HG03039 (cell line): ENCODE measurements around the gene CNFN.

Experiments used
- ATAC-seq: cut with Tn5 transposase; IDR thresholded peaks from one replicate; pipeline ENCODE4 v1.9.1; 2021; ENCODE audit warnings: mild to moderate bottlenecking, moderate library complexity; ENCODE audit not compliant: unreplicated experiment

The CNFN gene, protein sequence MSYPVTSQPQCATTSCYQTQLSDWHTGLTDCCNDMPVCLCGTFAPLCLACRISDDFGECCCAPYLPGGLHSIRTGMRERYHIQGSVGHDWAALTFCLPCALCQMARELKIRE

DNA sequence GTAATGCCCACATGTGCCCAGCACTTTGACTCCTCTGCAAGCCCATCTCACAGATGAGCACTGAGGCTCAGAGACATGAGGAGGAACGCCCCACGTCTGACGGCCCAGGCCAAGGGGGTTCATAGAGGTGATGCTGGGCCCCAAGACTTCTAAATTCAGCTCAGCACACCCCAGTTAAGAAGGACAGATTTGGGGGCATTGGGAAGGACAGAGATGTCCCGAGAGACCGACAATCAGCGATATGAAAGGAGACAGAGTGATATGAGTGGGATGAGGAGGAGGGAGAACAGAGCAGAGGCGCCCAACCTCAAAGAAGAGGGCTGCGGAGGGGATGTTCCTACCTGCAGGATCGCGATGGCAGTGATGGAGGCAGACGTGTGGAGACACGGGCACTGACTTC is at the start of gene CNFN:
Gene CNFN, minus strand, starts transcription at position 399 of the 400 bp plus-strand sequence. CDS start 1,260 bp downstream, outside the sequence.
- no peak for ATAC-seq

DNA sequence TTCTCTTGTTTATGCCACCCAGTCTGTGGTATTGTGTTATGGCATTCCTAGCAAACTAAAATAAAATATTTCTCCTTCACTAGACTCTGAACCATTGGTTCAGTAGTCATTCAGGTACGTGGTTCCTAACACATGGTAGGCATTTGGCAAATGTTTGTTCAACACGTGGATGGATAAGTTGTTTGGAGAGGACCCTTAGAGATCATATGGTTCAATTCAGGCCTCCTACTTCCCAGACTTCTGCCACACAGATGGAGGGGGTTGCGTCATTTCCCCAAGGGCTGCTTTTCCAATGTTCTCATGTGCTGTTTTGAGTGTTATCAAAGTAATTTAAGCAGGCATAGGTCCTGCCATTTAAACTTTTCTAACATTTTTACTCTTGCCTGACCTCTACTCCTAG is 45.9 kb upstream of the CNFN start:
- ATAC-seq = no peak

GRCh38 chr19:42435316-42435715 is 45.2 kb upstream of the CNFN start:
- no peak for ATAC-seq

GRCh38 chr19:42433503-42434260 is 43.6 kb upstream of the CNFN start:
- no peak for ATAC-seq

DNA sequence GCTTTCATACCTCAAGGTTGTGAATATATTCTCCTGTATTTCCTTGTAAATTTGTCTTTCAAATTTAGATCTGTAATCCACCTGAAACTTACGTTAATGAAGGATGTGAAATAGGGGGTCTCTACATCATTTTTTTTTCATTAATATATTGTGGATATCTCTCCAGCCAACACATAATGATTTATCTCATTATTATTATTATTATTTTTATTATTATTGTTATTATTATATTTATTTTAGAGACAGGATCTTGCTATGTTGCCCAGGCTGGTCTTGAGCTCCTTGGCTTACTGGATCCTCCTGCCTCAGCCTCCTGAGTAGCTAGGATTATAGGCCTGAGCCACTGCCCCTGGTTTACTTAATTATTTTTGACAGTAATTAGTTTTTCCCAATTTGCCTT is 41.4 kb upstream of the CNFN start:
- ATAC-seq = no peak

DNA sequence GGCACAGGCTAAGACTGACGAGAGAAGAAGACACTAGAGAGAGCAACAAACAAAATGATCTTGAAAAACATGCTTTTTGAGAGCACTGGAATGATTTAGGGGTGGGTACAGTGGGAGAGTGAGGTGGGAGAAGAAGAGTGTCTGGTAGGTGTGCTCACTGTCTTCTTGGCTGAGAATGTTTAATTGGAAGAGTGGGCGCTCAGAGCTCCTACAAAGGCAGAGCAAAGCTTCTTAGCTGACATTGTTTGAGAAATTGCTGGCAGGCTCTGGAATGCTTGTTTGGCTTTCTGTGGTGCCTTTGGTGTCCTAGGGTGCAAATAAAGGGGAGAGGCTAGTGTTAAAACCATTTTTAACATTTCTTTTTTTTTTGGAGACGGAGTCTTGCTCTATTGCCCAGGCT is 38.6 kb upstream of the CNFN start:
- no peak for ATAC-seq

DNA sequence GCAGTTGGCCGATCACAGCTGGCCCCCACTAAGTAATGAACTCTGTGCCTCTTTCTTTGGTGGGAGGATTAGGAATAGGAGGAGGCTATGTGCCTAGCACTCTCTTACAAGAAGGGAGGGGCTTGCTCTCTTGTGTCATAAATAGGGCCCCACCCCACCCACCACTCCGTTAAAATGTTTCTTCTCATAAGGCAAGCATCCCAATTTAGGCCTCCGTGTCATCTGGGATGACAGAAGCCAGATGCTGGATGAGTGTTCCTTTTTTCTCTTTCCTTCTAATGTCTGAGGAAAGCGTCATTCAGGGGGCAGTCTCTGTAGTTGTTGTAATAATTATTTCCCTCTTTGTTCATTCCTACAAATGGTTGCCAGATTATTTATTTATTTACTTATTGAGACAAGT is 37.2 kb upstream of the CNFN start, which contains the start of gene LIPE:
Gene LIPE, minus strand, starts transcription at position 76 of the 400 bp plus-strand sequence. CDS start 239 bp downstream, outside the sequence.
- ATAC-seq = no peak

GRCh38 chr19:42426643-42427042 is 36.5 kb upstream of the CNFN start:
- no peak for ATAC-seq

GRCh38 chr19:42424712-42425131 is 34.6 kb upstream of the CNFN start:
- no peak for ATAC-seq

- ATAC-seq = no peak
Observed at GRCh38 chr19:42424345-42424707, 34.2 kb upstream of the CNFN start.

DNA sequence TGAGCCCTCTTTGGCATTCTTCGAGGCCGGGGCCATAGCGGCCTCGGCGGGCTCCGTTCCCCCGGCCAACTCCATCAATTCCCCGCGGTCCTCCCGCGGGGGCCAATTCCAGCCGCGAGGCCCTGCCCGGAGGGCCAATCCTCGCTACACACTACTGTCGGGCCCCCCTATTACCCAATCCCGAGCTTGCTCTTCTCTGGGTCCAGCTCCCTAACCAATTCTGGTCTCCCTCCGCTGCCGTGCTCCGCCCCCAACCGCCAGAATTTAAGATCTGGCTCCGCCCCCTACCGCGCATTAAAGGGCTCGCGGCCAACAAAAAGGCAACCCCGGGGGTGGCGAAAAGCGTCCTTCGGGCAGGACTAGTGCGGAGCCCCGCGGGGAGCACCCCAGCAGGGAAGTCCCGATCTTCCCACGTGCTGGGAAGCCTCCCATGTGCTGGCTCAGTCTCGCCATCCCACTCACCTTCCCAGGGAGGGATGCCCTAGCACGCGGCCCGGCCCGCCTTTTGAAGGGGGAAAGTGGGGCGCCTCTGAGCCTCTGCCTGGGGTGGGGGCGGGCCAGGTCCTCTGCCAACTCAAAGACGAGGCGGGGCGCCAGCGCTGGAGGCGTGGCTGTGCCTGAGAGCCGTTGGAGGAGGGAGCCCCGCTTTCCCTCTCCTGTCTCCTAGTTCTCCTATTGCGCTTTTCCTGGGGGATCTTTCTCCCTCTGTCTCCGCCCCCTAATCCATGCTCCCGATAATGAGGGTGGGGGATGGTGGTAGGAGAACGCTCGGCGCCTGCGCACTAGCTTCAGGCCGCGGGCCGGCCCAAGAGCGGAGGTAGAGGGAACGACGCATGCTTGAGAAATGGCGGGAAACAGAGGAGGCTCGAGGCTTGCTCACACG is 33.6 kb upstream of the CNFN start:
- peak; percentile 87 for ATAC-seq

DNA sequence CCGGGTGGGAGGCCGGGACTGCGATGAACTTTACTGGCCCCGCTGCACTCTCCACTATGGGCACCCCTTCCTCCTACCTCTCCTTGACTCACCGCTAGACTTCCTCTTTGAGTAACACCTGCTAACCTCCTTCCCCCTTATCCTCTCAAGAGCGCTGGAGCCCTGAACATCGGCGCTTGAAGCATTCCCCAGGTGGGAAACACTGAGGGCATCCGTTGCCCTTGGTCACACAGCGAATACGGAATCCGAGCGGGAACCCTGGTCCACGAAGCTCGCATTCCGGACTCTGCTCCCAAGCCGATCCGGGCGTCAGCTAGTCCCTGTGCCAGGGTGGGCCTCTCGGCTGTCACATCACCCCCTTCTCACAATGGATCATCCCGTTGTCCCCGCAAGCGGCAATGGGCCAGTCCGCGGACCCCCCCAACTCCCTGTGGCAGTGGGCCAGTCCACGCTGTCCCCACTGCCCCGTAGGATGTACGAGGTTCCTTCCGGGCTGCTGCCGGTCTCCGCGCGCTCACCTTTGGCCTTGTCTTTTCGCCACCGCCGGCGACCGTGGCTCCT is 32.9 kb upstream of the CNFN start:
- ATAC-seq = peak; percentile 31

DNA sequence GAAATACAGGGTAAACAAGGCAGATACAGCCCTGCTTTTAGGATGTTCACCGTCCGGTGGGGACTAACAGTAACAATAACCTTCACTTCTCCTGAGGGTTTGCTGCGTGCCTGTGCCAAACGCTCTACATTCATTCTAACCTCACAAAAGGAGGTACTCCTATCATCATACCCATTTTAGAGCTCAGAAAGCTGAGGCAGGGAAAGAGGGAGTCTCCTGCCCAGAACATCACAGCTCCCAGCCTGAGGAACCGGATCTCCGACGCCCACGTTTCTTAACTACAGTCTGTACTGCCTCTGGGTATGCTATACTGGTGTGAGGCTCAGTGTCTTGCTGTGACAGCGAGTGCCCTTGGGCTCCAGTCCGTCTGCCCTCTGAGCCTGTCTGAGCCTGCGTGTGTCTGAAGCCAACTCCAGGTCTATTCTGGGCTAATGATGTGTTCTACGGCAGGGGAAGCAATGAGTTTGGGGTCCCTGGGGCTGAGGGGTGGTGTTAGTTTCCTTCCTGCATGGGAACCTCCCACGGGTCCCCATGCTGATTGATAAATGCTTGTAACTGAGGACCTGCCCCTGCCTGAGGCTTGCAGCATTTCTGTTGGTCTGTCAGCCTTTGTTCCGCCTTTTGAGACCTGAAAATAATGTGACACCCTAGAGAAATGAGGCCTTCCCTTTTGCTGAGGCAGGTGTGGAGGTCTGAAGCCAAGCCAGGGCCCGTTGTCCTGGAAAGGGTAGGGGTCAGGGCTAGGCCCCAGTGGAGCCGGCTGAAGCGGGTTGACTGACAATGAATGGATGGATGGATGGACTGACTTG is 32.2 kb upstream of the CNFN start:
- ATAC-seq = no peak

- ATAC-seq = no peak
Observed at GRCh38 chr19:42421591-42422031, 31.5 kb upstream of the CNFN start.

DNA sequence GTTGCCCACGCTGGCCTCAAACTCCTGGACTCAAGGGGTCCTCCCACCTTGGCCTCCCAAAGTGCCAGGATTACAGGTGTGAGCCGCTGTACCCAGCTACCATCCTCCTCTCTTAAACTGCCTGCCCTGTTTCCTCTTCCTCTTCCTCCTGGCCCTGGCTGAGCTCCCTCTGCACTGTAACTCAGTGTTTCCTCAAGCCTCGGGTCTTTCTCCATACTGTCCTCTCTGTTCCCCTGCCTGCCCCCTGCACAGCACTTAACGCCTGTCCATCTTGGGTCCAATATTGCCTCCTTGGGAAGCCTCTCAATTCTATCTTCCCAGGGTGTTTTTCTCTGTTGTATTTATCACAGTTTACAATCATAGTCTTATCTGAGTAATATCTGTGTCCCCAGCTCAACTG is 31.0 kb upstream of the CNFN start:
- ATAC-seq = no peak

DNA sequence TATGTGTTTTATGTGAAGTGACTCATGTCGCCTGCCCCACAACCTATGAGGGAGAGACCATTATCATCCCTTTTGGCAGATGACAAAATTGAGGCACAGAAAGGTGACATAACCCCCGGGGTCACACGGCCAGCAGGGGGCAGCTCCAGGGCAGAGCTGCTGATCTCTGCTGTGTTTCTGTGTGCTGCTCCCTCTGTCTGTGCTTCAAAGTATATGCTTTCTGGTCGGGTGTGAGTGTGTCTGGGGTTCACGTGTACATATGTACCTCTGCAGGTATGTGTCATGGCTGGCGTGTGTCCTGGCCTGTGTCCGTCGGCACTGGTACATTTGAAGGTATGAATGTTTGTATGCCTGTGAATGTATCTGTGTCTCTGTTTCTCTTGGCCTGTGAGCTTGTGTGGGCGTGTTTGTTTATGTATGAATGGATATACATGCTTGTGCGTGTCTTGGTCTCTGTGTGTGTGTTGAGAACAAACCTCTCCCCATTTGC is 30.0 kb upstream of the CNFN start:
- no peak for ATAC-seq

DNA sequence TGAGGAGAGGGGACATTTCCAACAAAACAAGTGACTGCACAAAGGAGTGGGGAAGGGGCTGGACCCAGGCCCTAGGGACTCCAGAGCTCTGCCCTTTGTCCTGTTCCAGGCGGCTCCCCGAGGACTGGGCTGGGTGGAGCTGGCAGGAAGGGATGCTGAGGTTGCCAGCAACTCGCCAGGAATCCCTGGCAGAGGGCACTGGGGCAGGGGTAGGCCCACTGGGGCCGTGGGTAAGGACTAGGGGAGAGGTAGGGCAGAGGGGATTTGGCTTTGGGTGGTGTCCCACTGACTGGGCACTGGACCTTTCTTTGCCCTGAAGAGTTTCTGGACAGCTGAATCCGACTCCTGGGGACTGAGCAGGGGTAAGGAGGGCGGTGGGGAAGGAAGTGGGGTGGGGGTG is 29.2 kb upstream of the CNFN start:
- ATAC-seq = no peak

DNA sequence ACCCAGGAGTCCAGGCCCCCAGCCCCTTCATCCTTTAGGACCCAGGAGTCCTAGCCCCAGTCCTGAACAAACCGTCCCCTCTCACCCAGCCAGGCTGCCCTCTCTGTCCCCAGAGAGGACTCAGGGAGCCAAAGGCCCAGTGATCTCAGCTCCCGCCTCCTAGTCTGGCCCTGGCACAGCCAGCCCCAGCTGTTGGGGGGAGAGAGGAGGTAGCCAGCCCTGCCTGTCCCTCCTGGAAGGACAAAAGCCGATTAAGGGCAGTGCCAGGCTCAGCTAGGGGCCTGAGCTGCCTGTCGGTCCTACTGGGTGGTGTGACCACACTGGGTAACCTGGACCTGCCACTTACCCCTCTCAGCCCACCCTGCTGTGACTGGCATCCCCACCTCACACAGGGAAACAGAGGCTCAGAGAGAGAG is 22.6 kb upstream of the CNFN start:
- no peak for ATAC-seq

- no peak for ATAC-seq
Observed at GRCh38 chr19:42412227-42412626, 22.1 kb upstream of the CNFN start.

- no peak for ATAC-seq
Observed at GRCh38 chr19:42411581-42412178, 21.6 kb upstream of the CNFN start.
